HG02798 (cell line): ENCODE data around the gene TTC1.
"Not testable (repeated sequence)": the region's sequence is repeated elsewhere in the genome, so short reads cannot be mapped to it uniquely, and the experiment has no call there.

ENCODE experiments used
- ATAC-seq: cut with Tn5 transposase; IDR thresholded peaks from one replicate; pipeline ENCODE4 v1.9.1; 2021; ENCODE audit warnings: mild to moderate bottlenecking; ENCODE audit not compliant: unreplicated experiment, poor library complexity

The TTC1 gene

DNA sequence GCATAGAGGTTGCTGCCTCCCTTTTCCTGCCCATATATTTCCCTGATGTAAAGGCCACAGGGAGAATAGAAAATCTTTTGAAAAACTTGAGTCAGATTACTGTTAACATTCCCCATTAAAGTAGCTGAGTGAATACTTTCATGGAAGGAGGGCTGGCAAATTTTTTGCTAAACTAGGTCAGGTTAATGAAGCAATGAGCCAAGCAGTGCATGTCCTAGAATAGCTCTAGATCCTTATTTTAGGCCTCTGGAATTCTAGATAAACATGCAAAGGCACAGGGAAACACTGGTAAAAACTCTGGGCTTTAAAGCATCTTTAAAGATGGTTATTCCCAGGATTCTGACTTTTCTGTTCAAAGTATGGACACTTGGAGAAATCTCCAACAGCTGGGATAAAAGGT is 27.9 kb downstream of the TTC1 start:
- no peak for ATAC-seq

DNA sequence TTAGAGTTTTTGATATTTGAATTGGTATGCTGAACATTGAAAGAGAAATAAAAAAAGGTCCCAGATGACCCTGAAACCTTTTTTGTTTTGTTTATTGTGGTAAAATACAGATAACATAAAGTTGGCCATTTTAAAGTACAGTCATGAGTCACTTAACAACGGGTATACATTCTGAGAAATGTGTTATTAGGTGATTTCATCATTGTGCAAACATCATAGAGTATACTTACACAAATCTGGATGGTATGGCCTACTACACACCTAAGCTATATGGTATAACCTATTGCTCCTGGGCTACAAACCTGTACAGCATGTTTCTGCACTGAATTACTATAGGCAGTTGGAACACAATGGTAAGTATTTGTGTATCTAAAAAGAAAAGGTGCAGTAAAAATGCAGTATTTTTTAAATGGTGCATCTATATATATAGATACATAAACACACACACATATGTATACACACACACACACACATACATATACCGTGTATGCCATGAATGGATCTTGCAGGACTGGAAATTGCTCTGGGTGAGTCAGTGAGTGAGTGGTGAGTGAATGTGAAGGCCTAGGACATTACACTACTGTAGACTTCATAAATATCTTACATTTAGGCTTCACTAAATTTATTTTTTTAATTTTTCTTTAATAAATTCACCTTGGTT is 31.0 kb downstream of the TTC1 start:
- no peak for ATAC-seq

DNA sequence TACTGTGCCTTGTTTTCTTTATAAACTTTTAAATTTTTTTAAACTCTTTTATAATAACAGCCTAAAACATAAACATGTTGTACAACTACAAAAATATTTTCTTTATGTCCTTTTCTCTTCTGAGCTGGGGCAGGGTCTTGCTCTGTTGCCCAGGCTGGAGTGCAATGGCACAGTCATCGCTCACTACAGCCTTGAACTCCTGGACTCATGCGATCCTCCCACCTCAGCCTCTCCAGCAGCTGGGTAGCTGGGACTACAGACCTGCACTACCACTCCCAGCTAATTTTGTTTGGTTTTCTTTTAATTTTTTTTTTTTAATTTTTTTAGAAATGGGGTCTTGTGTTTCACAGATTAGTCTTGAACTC is 31.5 kb downstream of the TTC1 start:
- no peak for ATAC-seq

DNA sequence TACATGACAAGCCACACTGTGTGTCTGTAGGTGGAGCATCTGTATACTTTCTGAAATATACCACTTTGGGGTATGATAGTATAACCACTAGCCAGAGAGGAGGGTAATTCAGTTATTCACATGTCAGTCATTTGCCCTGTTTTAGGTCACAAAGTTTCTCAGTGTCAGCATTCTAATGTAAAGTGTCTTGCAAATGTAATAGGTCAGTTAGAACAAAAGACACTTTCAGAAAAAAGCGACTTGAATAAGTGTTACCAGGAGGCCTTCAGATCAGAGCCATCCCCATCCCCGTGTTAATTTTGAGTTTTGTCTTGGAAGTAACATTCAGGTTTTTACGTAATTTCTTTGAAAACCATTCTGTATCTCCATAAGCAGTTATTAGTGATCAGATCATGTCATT is 33.7 kb downstream of the TTC1 start:
- ATAC-seq, result no peak

DNA sequence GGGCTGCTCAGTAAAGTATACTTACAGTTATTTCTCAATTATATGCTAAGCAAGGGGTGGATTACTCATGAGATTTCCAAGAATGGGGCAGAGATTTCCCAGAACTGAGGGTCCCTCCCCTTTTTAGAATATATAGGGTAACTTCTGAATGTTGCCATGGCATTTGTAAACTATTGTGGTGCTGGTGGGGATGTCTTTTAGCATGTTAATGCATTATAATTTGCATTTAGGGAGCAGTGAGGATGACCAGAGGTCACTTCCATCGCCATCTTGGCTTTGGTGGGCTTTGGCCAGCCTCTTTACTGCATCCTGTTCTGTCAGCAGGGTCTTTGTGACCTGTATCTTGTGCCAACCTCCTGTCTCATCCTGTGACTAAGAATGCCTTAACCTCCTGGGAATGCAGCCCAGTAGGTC is 35.5 kb downstream of the TTC1 start:
- ATAC-seq, result no peak

DNA sequence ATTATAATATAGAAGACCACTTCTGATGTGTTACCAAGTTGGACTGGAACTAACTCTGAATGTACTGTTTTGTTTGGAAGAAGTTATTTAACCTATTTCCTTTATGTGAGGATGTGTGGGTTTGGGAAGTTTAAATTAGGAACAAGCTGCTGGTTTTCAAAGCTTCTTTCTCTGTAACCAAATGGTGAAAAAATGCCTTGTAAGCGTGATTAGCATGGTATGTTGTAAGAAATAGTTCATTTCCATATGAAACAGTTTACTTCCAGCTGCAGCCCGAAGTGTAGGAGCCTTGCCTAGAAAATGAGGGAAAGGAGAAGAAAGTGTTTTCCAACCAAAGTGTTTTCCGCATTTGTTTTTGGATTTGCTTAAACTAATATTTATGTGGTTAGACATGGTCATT is 36.0 kb downstream of the TTC1 start:
- ATAC-seq, result no peak

DNA sequence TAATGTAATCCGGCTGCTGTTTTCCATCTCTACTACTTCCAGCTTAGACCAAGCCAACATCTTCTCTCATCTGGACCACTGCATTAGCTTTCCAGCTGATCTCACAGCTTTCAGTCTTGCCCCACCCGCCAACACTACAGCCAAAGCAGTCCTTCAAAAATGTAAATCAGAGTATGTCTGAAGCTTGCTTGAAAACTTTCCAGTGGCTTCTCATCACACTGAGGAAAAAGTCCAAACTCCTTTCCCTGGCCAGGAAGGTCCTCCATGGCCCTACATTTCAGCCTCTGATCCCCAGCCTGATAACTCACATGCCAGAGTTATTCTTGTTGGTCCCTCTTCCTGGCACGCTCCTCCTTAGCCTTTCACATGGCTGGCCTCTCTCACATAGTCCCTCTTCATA is 38.5 kb downstream of the TTC1 start:
- no peak for ATAC-seq

DNA sequence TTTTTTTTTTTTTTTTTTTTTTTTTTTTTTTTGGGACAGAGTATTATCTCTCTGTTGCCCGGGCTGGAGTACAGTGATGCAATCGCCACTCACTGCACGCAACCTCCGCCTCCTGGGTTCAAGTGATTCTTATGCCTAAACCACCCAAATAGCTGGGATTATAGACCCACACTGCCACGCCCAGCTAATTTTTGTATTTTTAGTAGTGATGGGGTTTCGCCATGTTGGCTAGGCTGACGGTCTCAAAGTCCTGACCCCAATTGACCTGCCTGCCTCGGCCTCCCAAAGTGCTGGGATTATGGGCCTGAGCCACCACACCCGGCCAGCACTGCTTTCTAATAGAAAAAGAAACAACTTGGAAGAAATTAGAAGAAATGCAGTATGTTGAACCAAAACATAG is 39.2 kb downstream of the TTC1 start:
- no peak for ATAC-seq

DNA sequence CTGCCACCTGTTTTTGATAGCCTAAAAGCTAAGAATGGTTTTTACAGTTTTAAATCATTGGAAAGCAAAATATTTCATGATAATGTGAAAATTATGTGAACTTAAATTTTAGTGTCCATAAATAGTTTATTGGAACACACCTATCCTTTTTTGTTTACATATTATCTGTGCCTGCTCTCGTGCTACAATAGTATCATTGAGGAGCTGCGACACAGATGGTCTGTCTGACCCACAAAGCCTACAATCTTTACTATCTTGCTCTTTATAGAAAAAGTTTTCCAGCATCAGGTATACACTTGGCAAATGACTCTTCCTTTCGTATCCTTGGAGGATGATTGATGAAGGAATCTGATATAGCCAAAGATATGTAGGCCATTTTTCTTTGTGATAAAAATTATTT is 40.2 kb downstream of the TTC1 start:
- ATAC-seq, result no peak

DNA sequence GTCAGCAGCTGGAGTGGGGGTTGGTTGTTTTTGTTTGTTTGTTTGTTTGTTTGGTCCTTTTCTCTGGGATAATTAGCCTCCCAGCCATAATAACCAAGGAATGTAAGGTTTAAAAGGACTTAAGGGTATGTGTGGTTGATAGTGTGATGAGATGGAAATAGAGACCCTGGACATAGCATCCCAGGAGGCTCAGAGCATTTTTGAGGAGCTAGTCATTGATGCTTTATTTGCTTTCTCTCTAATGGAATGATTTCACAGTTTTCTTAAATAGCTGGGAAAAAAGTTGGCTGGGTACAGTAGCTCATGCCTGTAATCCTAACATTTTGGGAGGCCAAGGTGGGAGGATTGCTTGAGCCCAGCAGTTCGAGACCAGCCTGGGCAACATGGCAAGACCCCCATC is 45.1 kb downstream of the TTC1 start:
- ATAC-seq, result no peak

DNA sequence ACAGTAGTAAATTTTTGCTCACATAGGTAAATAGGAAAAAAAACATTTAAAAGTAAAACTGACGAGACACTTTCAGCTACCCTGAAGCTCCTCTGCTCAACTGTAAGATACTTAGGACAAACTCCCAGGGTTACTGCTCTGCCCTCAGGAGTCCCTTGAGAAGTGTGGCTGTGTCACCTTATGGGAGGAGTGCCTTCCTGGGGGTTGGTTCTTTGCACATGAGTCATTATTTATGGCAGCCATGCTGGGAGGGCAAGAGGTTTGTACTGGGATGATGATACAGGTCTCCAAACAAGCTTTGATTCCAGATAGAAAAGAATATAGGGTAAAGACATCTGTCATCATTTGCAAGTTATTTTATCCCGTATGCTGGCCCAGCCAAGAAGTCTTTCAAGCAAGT is 45.9 kb downstream of the TTC1 start:
- no peak for ATAC-seq

DNA sequence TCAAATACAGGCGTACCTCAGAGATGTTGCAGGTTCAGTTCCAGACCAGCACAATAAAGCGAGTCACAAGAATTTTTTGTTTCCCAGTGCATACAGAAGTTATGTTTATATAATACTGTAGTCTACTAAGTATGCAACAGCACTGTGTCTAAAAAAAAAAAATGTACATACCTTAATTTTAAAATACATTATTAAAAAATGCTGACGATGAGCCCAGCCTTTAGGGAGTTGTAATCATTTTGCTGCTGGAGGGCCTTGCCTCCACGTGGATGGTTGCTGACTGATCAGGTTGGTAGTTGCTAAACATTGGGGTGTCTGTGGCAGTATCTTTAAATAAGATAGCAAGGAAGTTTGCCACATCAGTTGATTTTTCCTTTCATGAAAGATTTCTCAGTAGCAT is 48.3 kb downstream of the TTC1 start:
- no peak for ATAC-seq

DNA sequence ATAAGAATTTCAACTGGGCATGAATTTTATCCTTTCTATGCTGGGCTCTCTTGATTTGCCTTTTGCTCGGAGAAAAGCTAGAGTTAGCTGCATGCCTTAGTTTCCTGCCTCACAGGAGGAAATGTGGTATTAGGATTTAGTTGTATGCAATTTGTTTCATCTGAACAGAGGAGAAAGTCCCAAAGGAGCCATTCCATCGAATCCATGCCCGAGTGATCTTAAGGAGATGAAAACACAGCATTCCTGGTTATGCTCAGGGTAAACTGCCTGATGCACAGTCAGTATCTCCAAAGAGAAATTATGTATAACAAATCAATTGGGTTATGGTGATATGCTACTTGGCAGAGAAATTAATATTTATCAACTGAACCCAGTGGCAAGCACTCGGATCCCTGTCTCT is 51.1 kb downstream of the TTC1 start:
- ATAC-seq, result no peak

DNA sequence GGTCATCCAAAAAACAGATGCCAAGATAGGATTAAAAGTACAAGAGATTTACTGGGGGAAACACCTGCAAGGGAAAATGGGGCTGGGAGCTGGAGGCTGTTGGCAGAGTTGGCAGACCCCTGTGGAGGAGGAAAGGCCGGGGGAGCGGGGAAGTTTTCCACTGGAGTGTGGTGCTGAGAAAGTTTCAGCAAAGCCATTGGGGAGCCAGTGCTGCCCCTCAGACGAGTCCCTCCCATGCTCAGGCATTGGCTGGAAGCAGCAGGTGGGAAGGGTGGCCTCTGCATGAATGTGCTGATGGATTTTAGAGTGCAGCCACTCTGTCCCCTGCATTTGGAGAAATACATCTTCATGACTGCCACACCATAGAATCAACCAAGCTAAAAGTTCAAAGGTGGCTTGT is 52.8 kb downstream of the TTC1 start:
- no peak for ATAC-seq

DNA sequence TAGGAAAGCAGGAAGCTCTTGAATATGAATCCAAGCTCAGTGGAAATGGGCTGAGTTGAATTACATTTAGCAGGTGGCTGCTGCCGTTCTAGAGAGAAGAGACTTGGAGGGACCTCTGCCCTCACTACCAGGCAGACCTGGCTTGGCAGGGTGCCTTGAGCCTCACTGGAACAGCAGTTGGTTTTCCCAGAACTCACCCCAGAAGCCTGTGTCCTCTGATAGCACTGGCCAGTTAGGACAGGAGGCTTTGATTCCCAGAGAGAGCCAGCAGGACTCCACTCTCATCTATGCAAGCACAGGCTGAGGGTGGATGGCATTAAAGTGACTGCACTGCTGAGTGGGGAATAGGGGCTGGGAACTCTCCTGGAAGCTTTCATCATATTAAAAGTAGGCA is 55.5 kb downstream of the TTC1 start:
- no peak for ATAC-seq

DNA sequence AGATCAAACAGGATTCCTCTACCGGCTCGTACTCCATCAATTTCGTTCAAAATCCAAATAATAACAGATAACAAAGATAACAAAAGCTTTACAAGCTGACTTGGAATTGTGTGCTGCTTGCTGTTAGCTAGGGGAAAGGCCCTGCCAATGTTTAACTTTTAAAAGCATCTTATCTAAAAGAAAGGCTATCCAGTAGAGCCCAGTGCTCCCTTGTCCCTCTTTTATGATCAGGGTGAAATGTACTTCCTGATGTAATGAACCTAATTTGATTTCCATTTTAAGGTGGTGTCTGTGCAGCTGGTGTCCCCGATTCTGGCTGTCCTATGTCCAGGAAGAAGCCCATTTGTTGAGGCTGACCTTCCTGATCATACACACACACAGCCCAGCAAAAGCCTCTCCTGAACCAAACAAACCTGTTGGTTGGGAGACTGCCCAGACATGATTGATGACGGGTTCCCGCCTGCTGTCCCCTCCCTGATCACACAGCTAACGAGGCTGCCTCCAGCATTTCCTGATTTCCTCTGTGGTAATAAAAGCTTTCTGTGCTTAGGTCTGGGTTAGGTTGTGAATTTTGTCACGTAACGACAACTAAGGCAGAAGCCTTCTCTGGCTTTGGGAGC is 56.2 kb downstream of the TTC1 start:
- no peak for ATAC-seq

DNA sequence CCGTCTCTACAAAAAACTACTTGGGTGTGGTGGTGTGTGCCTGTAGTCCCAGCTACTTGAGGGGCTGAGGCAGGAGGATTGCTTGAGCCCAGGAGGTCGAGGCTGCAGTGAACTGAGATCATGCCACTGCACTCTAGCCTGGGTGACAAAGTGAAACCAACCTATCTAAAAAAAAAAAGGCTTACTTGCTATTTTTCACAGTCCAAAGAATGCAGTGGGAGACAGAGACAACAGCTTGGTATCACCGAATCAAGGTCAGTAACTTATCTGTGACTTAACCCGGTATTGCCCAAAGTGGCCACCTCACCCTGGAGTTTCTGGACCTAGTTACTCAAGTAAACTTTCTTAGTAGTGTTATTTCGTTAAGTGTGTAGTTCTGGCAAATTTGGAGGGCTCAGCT is 60.2 kb downstream of the TTC1 start:
- ATAC-seq, result not testable (repeated sequence)

DNA sequence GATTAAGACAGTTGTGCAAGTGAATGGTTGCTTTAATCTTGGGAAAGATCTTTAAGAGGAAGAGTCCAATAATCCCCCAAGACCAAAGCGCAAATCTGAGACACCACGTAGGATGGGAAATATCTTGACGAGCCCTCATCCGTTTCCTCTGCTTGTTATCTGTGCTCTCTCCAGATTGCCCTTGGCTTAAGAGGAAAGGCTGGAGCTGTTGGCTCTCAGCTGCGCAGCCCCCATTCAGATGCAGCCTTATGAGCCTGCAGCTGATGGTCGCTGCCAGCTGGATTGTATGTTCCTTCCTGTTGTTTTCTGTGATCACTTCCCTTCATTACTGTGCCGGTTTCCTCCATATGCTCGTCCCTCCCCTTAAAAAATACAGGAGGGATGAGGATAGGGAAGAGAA is 62.6 kb downstream of the TTC1 start:
- no peak for ATAC-seq

DNA sequence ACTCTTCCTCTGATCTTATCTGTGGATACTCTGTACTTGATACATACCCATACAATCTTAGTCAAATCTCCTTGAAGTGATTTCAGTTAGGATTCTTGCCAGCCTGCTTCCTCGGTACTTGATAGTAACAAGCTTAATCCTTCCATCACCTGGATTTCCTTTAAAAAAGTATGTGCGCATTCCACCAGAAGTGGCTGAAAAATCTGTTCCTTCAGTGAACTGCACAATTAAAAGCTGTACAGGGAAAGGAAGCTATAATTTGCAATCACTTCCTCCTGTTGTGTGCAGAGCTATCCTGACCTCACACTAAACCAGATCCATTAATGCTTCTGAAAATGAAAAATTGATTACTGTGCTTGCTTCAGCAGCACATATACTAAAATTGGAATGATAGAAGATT is 63.0 kb downstream of the TTC1 start:
- ATAC-seq, result no peak

DNA sequence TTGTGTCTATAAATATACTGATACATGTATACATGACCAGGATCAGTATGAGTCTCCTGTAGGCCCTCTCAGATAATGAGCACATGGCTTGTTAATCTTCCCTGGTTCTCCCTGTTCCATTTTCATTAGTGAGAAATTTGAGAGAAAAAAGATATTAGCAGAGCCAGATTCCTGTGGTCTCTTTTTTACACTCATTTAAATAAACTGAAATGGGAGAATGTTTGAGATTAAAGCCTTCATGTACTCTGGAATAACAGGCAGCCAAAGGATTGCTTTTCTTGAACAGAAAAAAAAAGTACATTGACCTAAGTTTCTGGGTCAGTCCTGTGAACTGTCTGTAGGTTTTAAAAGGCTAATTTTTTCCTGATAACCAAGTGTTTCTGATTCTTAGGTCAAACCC is 66.1 kb downstream of the TTC1 start:
- ATAC-seq, result no peak

DNA sequence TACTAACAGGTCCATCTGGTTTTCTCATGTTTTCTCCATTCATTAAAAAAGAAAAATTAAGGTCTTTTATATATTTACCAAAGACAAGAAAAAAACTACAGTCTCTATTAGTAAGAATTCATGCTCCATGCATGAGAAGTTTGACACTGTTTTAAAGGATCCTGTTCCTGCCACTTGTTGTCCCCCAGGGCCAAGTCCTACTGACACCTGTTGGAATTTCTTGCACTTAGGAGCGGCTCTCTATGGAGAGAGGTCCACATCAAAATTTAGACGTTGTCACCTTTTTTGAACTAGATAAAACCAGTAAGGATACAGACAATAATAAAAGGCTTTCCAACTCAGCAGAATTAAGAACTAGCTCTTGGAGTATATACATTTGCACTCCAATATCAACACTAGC is 68.1 kb downstream of the TTC1 start:
- ATAC-seq, result no peak

DNA sequence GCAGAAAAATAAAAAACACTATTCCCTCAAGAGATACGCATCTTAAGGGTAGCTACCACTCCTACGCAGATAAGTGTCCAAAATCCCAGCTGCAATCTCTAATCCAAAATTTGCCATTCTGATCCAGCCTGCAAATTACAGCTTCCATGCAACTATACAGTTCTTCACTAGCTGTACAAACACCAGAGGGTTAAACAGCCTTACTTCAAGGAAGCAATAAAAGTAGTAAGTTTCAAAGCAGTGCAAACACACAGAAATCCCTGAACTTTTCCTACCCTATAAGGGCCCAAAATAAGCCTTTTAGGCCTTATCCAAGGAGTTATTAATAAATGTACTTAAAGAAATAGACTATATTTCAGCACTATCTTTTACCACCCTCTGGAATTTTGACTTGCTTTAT is 70.8 kb downstream of the TTC1 start:
- no peak for ATAC-seq

DNA sequence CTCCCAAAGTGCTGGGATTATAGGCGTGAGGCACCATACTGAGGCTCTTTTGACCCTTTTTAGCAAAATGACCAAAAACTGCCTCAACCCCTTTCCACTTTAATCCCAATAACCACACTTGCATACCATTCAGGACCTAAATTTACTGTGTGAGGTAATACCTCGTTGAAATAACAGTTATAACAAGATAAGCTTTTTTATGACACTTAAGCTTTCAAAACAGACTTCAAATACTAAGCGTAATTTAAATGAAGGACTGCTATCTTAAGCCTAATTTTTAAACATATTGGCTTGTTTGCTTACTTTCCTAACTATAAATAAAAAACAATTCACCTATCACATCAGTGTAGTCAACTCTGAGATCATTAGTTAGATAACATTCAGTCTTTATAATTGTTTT is 72.6 kb downstream of the TTC1 start:
- no peak for ATAC-seq
